Caki2 (cell line): Measurements from ENCODE around the gene VMAC. TPM values are rescaled to one million over a fixed set of nuclear protein-coding genes. Genes with fewer than 3 reads are reported as not detected.
A peak's percentile ranks its signal among the peaks of the same experiment; 100 is the strongest.
"Not testable (repeated sequence)": the region's sequence is repeated elsewhere in the genome, so short reads cannot be mapped to it uniquely, and the experiment has no call there.

ENCODE experiments used
- DNase-seq: peaks from one replicate; pipeline ENCODE4 v3.0.0-alpha.2; 2015; ENCODE audit warnings: low read depth
- in situ Hi-C: cut with HindIII; loops from 2 replicates; pipeline ENCODE4 v1.10.0; 2016; ENCODE audit warnings: low sequenced_read_pairs, low pct_unique_long_range_greater_than_20kb, mixed read lengths
- total RNA-seq: library from RNA; depleted of rRNA; stranded (reverse); fragments of >200 nt; shearing (Covaris generic); gene quantifications from 2 replicates; pipeline ENCODE4 v1.2.3, GENCODE V29; 2014; ENCODE audit warnings: low replicate concordance; rRNA removed

Gene VMAC
- total RNA-seq = 0.12 and 1.7 TPM in 2 replicates

GRCh38 chr19:5904352-5905113, at the start of gene VMAC:
TSS of gene VMAC (plus strand) at chr19:5904872. CDS start at chr19:5904891, 19 bp downstream.
- peak; percentile 99 for DNase-seq
- in situ Hi-C loops = no loop called here

GRCh38 chr19:5855151-5855550, 49.5 kb upstream of the VMAC start:
- DNase-seq, in situ Hi-C loops: not testable (repeated sequence)

GRCh38 chr19:5857203-5858081, 47.2 kb upstream of the VMAC start:
- in situ Hi-C loops = no loop called here
- DNase-seq = no peak

- in situ Hi-C loops = no loop called here
These were observed 41.5 kb upstream of the VMAC start for GRCh38 chr19:5863030-5863665.

GRCh38 chr19:5864013-5864720, 40.5 kb upstream of the VMAC start:
- no peak for DNase-seq
- in situ Hi-C loops = no loop called here

More at GRCh38 chr19:5863030-5863665, 41.5 kb upstream of the VMAC start:
- no peak for DNase-seq

- in situ Hi-C loops = no loop called here
- DNase-seq = no peak
These were observed 39.8 kb upstream of the VMAC start for GRCh38 chr19:5864725-5865486.

- in situ Hi-C loops = no loop called here
- DNase-seq = no peak
These were observed 38.9 kb upstream of the VMAC start for GRCh38 chr19:5865772-5866171.

GRCh38 chr19:5867201-5868136, 37.2 kb upstream of the VMAC start:
- DNase-seq = no peak
- in situ Hi-C loops = no loop called here

GRCh38 chr19:5870986-5871394, 33.7 kb upstream of the VMAC start:
- DNase-seq = no peak
- in situ Hi-C loops = no loop called here

GRCh38 chr19:5873617-5874199, 31.0 kb upstream of the VMAC start:
- in situ Hi-C loops = no loop called here
- DNase-seq = no peak

GRCh38 chr19:5874496-5874895, 30.2 kb upstream of the VMAC start:
- DNase-seq = peak; percentile 27
- in situ Hi-C loops = not testable (repeated sequence)

GRCh38 chr19:5877427-5877826, 27.2 kb upstream of the VMAC start:
- in situ Hi-C loops = no loop called here
- DNase-seq = no peak

- DNase-seq = no peak
- in situ Hi-C loops = no loop called here
These were observed 26.8 kb upstream of the VMAC start for GRCh38 chr19:5877882-5878281.

- in situ Hi-C loops = no loop called here
- no peak for DNase-seq
These were observed 24.5 kb upstream of the VMAC start for GRCh38 chr19:5880196-5880595.

- in situ Hi-C loops = no loop called here
- no peak for DNase-seq
These were observed 24.0 kb upstream of the VMAC start for GRCh38 chr19:5880604-5881078.
